GM21360 (cell line): ENCODE results near the gene ACAP3.

Source experiments
- ATAC-seq: cut with Tn5 transposase; IDR thresholded peaks from one replicate; pipeline ENCODE4 v1.9.1; 2021; ENCODE audit warnings: mild to moderate bottlenecking, moderate library complexity; ENCODE audit not compliant: unreplicated experiment

Gene ACAP3

GRCh38 chr1:1332031-1332755 is 24.5 kb upstream of the ACAP3 start:
- no peak for ATAC-seq

GRCh38 chr1:1331068-1331965 is 23.6 kb upstream of the ACAP3 start, which contains the start of gene TAS1R3:
TSS of gene TAS1R3 (plus strand) at chr1:1331280. CDS start at chr1:1331346, 66 bp downstream.
- ATAC-seq: no peak

- ATAC-seq: no peak
Observed at GRCh38 chr1:1330366-1331067, 22.8 kb upstream of the ACAP3 start.

- no peak for ATAC-seq
Observed at GRCh38 chr1:1329304-1330210, 21.8 kb upstream of the ACAP3 start.

GRCh38 chr1:1328254-1328653 is 20.5 kb upstream of the ACAP3 start:
- no peak for ATAC-seq

GRCh38 chr1:1327291-1327690 is 19.6 kb upstream of the ACAP3 start:
- no peak for ATAC-seq

GRCh38 chr1:1326075-1326605 is 18.4 kb upstream of the ACAP3 start:
- no peak for ATAC-seq

GRCh38 chr1:1325288-1326074 is 17.8 kb upstream of the ACAP3 start:
- peak; percentile 1 for ATAC-seq

- peak; percentile 54 for ATAC-seq
Observed at GRCh38 chr1:1324524-1325287, 17.0 kb upstream of the ACAP3 start, which contains the start of the genes CPTP and INTS11. TSS of gene CPTP (plus strand) at chr1:1324802. CDS start at chr1:1326911, 2,109 bp downstream. TSS of gene INTS11 (minus strand) at chr1:1324660. CDS start at chr1:1324608, 52 bp downstream.

- ATAC-seq: peak; percentile 26
Observed at GRCh38 chr1:1324084-1324523, 16.4 kb upstream of the ACAP3 start.

GRCh38 chr1:1322952-1323351 is 15.2 kb upstream of the ACAP3 start:
- no peak for ATAC-seq

- ATAC-seq: no peak
Observed at GRCh38 chr1:1322418-1322817, 14.7 kb upstream of the ACAP3 start.

GRCh38 chr1:1321477-1321876 is 13.7 kb upstream of the ACAP3 start:
- ATAC-seq: no peak

- ATAC-seq: no peak
Observed at GRCh38 chr1:1320666-1321448, 13.1 kb upstream of the ACAP3 start.

GRCh38 chr1:1319646-1319941 is 11.9 kb upstream of the ACAP3 start:
- ATAC-seq: no peak

GRCh38 chr1:1318777-1319645 is 11.3 kb upstream of the ACAP3 start:
- ATAC-seq: no peak
